SKM-1 (cell line): Measurements from ENCODE around the gene IL1RAP.

Source experiments
- DNase-seq: peaks from one replicate; lab custom pipeline; 2025; ENCODE audit not compliant: unreplicated experiment; lab: John Stamatoyannopoulos, UW

IL1RAP gene

DNA sequence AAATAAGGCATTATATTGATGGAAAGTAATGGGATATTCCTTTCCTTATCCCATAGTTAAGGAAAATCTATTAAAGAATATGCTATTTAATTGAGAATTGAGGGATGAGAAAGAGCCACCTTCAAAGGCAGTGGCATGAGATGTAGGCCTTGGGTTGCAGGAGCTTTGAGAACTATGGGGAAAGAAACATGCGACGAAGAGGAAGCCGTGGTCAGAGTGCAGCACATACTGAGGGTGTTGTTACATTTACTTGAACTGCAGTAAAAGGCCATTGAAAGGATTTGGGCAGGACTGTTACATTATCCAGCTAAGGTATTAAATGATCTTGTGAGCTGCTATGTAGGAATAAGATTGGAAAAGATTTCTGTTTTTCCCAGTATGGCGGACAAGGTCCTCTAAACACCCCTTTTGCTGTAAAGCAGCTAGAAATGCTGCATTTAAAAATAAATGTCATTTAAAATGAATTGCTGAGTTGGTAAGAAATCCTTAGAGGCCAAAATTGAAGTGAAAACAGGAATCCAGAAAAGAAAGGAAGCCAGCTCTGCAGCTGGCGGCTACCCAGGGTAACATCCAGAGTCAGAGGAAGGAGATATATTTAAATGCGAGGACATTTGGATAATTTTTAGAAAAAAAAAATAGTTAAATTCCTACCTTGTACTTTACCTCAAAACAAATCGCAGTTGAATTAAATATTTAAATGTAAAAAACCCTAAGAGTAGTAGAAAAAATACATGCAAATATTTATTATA lies 61.7 kb downstream of the IL1RAP start:
- peak; percentile 68 for DNase-seq

DNA sequence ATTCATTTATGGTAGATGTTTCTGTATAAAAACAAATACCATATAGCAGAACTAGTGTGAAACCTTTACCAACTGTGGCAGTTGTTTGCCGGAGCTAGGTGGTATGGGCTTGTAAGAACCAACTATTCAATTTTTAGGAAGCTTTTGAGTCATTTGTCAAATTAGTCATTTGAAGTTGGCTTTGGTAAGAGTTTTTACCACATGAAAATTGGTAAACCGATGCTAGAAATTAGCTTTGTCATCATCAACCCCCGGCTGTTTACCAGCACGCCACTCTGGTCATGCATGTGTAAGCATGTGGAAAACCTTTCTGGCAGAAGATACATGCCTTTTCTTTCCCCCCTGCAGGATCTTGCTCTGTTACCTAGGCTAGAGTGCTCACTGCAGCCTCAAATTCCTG lies 63.3 kb downstream of the IL1RAP start:
- DNase-seq = no peak

DNA sequence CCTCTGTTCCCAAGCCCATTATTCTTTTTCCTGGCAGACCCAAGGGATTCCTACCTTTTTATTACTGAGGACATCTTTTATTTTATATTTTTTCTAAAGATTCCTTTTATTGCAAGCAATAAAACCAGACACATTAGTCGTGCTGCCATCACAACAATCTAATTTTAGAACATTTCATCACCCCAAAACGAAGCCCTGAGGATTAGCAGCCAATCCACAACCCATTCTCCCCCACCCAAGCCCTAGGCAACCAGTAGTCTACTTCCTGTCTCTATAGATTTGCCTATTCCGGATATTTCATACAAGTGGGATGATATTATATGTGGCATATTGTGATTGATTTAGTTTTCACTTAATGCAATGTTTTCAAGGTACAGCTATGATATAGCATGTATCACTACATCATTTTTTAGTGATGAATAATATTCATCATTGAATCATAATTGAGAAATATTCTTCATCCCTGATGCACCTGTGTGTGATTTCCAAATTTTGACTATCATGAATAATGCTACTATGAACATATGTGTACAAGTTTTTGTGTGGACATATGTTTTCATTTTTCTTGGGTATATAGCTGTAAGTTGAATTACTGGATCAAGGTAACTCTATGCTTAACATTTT lies 65.7 kb downstream of the IL1RAP start:
- DNase-seq = no peak

DNA sequence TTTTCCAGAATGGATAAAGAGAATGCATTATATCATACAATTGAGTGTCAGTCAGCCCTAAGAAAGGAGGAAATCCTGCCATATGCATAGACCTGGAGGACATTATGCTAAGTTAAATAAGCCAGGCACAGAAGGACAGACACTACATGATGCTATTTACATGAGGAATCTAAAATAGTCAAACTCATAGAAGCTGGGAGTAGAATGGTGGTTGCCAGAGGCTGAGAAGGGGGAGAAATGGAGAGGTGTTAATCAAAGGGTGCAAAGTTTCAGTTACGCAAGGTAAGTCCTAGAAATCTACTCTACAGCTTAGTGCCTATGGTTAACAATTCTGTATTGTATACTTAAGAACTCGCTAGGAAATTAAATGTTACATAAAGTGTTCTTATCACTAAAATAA lies 66.5 kb downstream of the IL1RAP start:
- no peak for DNase-seq

DNA sequence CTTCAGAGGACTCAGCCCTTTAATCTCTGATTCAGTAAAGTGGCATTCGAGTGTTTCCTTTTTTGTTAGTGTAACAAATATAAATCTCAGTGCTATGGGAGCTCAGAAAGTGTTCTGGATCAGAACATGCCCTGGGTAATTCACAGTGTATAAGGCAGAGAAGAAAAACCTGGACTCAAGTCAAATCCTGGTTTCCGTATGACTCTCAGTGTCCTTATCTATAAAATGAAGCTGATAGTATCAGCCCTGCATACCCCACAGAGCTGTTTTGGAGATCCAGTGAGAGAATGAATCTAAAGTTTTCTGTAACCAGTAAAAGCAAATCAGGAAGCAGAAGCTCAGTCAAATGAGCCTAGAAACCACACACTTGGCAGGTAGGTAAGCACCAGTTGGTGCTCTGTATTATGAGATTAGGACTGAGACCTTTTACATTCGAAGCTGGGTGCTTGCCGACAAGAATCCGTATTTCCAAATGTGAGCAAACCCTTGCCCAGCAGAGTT lies 67.2 kb downstream of the IL1RAP start:
- no peak for DNase-seq

DNA sequence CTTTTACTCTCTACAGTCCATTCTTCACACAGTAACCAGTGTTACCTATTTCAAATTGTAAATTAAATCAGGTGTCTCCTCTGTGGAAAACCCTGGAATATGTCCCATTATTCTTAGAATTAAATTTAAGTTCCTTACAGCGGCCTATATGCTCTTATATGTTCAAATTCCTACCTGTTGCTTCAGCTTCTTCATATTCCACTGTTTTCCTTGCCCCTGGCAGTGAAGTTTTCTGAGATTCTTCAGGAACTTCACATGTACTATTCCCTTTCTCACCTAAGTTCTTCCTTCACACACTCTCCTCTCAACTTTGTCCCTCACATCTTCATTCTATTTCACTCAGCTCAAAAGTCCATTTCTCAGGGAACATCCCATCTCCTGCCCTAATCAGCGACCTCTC lies 68.8 kb downstream of the IL1RAP start:
- DNase-seq = no peak

DNA sequence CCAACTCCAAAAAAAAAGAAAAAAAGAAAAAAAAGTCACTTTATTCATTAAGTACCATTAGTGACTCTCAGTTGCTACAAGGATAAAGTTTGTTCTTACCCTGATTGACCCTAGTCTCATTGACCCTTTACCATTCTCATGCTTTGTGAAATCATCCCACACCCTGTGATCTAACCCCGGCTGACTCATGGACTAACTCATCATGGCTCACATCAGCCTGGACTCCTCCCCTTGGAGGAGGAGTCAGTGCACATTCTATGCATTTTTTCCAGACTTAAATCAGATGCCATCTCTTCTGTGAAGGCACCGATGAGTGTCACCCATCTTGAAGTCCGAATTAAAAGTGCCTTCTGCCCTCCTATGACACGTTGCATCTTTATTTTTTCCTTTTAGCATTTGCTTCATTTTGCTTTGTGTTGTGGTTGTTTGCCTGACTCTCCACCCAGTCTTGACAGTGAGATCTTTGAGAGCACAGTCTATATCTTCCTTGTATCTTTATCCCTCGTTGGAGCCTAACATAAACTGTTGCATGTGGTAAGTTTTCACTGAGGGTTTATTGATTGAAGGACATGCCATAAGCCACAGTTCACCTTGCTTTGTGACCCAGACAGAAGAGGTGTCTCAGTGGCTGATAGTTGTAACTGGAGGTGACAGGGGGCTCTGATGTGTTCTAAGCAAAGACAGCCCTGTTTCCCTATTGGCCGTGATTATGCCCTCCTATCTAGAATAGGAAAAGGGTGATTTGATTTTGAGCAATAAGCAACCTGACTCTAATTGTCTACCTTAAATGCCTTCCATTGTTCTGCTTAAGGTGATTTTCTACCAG lies 72.1 kb downstream of the IL1RAP start:
- DNase-seq = no peak

DNA sequence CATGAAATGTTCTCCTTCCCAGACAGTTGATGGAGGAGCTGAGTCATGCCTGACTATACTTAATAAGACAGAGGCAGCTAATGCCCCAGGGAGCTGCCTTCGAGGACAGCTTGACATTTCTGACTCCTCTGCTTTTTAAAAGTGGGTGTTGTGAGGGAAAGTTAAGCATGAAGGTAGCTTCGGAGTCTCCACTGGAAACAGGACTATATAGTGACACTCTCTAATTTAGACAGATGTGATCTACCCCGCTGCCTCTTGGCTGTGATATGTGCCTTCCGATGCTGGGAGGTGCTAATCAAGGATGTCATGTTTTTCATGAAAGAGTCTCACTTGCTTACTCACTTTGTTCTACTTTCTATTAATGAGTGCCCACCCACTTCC lies 72.7 kb downstream of the IL1RAP start:
- no peak for DNase-seq

DNA sequence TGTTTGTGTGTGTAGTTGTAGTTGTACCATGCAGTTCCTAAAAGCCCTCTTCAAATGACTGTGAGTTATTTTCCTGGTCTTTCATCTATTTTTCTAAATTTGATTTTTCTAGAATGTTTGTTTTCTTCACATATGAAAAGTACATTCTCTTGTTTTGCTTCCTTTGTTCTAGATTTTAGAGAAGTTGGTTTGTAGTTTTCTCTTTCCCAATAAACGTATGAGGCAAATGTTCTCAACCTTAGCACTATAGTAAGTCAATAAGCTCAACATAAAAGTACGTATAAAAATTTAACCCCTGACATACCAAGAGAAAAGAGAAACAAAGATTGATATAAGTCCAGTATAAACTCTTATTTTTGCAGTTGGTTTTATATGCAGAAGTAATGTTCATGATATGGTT lies 74.7 kb downstream of the IL1RAP start:
- no peak for DNase-seq

DNA sequence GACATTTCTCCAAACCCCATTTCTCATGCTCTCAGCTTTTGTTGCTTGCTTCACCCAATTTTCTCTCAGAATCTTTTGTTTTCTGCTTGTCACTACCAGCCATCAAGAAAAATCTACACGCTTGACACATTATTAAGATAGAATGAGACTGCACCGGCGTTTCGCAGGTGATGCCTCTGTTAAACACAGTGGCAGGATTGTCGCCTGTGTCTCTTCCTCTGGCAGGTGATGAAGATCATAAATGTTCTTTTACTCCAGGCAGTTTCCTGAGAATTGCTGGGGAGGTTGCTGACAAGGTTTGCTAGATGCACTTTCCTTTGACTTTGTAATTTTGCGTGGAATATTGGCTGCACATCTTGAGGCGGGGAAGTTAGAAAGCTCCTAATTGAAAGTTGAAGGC lies 75.4 kb downstream of the IL1RAP start:
- no peak for DNase-seq

DNA sequence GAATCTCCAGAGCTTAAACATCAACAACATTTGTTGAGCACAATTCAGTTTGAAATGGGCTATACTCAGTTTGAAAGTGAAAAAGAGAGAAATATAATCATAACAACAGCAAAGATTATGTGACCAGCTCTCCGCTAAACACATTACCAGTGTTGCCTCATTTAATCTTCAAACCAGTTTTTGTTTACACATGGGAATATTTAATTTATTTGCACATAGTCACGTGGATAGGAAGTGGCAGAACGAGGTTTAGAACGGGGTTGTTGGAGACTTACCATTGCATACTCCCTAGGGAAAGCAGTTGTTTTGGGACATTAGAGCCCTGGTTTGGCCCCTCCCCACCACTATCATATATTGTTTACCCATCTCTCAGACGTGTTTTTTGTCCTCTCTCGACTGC lies 77.2 kb downstream of the IL1RAP start:
- no peak for DNase-seq

DNA sequence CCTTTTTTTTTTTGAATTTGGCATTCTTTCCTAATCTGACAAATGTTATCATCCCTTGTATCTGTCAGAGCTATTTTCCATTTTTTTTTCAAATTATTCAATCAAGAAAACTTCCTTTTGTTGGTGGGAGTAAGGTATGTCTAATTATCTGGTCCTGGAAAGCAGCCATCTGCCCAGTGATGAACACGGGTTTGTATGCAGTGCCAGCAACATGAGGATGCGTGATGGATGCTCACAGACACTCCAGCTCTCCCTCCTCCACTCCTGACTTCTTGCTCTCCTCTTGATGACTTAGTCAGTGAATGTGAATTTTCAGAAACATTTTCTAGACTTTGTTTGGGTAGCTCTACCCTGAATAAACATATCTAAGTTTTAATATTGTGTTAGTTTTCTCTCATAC lies 79.2 kb downstream of the IL1RAP start:
- no peak for DNase-seq

DNA sequence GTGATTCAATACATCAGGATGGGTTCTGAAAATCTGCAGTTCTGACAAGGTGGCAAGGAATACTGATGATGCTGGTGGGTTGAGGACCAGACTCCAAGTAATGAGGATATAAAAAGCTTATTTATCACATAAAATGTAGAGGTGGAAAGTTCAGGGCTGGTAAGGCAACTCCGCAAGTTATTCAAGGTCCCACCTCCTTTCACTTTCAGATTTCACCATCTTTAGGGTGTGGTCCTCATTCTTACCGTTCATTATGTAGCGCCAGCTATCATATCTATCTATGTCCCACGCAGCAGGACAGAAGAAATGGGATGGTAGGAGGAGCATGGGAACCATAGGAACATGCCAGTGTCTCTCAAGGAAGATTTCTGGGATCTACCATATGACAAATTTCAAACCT lies 80.3 kb downstream of the IL1RAP start:
- DNase-seq = no peak

DNA sequence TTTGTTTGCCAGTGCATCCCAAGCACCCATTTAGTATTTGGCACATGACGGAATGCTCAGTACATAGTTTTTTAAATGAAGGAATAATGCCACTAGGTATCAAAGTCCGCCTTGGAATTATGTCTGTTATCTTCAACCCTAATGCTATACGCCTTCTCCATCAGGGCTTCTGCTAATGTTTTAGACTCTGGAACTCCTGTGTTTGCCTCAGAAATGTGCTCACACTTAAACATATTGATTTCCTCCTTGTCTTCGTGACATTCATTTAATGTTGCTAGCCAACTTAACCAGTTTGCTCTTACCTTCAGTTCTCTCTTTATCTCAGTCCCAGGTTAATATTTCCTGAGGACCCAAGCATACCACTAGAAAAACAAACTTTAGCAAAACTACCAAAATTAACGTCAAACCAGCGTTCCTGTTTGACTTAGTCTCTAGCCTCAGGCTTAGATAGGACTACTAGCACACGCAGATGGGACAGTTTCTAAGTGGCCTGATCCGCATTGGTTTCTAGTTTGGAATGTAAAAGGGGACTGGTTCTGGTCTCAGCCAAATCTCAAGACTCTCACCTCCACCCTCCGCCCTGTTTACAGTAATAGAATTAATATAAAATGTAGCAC lies 81.4 kb downstream of the IL1RAP start:
- no peak for DNase-seq

DNA sequence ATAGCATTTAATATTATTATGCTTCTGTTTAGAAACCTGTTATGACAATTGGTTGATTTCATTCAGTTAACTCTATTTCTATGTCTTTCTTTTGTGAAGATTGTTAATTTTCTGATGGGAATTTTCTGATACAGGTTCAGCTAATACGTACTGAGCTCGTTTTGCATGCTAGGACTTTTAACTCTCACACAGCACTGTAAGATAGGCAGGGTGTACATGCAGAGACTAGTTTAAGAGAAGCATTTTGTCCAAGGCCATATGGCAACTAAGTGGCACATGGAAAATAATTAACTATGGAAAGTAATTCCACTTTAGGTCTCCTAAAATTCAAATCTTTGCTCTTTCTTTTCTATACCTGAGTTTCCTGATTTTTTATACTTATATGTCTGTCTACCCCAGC lies 81.9 kb downstream of the IL1RAP start:
- DNase-seq = no peak

DNA sequence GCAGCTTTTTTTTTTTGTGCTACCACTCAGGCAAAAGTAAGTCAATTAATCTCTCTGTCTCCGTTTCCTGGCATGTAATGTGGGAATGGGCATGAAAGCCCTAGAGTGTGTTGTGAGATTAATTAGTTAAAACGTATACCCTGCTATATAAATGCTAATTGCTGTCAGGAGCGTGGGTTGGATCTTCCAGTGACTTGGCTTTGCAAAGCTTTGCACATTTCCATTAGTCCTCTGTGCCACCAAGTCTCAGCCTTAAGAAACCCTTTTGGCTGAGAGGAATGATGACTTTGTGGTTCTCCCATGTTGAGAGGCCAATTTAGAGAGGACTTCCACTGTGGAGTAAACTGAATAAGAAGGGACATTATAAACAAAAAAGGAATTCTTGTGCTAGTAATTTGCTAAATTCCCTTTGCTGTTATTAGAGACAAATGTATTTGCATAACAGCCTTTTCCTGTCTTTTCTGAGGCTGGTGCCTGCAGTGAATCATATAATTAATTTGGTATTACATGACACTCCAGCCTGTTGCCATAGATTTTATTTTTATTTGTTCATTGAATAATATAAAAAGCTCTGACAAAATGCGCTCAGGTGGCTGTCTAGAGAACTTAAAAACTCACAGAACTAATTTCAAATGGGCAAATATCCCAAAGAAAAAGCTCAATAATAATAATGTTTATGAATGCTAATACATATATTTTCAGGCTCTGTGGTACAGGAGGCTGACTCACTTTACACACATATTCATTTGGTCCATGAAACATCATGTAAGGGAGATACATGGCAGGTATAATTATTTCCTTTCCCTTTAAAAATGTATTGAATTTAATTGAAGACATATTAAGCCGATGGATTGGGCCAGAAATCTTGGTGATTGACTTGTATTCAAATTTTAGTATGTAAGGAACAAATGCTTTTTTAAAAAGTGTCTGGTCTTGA lies 82.7 kb downstream of the IL1RAP start:
- no peak for DNase-seq

DNA sequence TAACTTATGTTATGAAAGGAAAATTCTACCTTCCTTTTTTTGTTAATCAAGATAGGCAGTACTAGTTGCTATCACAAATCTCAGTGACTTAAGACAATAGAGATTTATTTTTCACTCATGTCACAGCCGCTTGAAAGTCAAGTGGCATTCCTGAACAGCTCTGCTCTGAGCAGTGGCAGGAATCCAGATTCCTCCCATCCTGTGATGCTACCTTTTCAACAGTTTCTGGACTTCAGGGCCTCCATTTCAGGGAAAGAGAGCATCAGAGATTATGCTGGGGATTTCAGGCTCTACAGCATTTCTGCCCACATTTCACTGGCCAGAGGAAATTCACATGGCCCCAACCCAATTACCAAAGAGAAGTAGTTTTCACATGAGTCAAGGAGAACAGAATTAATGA lies 83.4 kb downstream of the IL1RAP start:
- no peak for DNase-seq

DNA sequence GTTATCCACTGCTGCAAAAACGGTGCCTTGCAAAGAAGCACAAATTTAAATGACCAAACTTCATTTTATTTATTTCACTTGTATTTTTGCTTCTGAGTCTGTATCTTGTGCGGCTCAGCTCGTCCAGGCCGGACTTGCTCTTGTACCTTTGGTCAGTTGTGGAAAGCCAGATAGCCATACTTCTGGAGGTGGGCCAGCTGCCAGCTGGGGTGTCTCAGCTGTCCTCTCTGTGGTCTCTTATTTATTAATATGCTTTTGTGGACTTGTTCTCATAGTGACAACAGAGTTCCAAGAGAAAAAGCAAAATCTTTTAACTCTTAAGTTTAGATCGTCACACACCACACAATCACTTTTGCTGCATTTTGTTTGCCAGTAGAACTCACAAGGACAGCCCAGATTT lies 87.7 kb downstream of the IL1RAP start:
- no peak for DNase-seq

DNA sequence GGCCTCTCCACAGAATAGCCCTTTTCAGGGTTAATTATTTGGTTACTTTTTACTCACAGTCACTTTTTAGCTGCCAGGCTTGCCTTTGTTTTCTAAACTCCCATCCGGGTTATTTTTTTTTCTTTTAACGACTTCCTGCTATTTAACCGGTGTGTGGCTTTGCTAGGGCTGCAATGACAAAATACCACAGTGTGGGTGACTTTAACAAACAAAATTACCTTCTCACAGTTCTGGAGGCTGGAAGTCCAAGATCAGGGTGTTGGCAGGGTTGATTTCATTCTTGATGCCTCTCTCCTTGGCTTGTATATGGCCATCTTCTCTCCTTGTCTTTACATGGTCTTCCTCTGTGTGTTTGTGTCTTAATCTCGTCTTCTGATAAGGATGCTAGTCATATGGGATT lies 91.5 kb downstream of the IL1RAP start:
- DNase-seq = no peak

DNA sequence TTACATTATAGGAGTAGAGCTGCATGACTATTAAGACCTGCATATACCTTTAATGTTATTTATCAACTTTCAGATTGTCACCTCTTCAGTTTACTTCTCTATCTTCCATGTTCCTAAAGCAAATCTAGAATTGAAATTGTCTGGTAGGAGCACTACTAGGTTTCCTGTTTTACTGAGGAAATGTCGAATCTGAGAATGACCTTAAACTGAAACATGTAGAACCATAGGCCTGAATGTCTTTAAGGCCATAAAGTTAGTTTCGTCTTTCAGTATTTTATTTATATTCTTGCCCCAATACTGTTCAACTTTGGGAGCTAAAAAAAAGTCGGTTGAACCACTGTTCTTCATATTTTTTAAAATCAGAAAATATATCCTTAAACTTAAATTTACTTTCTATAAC lies 92.7 kb downstream of the IL1RAP start:
- DNase-seq = no peak

DNA sequence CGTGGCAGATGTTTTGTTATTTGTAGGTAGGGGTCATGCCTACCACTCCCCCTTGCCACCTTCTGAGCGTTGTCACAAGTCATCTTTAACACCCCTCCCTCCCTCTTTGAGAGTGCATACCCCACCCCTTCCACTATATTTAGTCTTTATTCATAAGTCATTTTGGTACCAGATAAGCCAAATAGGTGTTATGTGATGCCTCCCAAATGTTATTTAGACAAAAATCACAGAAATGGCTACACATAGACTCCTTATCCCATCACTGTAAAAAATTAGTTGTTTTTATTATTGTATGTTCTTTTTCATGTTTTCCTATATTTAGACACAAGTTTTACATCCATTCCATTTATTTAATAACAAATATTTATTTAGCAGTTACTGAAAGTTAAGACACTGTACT lies 93.1 kb downstream of the IL1RAP start:
- no peak for DNase-seq
